MV-4-11 (cell line): Measurements from ENCODE around the gene ABCA8.
"Not testable (repeated sequence)": the region's sequence is repeated elsewhere in the genome, so short reads cannot be mapped to it uniquely, and the experiment has no call there.

Experiments
- DNase-seq: peaks from one replicate; lab custom pipeline; 2025; lab: John Stamatoyannopoulos, UW

Gene ABCA8

DNA sequence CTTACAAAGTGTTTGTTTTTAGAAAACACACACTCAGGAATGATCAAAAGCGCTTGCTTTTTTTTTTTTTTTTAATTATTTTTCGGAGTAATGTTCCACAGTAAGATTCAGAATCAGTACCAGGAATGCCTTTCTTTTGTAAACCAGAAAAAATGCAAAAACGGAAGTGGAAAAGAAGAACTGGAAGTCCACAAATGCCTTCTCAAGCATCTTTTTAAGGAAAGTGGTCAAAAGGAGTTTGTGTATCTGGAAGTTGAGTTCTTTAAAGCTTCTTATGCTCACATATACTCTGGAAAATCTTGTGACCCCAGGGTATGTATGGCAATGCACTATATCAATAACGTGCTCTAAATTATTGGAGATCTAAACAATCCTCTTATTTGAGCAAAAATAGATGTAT, 126.0 kb downstream of the ABCA8 start:
- peak; percentile 78 for DNase-seq

DNA sequence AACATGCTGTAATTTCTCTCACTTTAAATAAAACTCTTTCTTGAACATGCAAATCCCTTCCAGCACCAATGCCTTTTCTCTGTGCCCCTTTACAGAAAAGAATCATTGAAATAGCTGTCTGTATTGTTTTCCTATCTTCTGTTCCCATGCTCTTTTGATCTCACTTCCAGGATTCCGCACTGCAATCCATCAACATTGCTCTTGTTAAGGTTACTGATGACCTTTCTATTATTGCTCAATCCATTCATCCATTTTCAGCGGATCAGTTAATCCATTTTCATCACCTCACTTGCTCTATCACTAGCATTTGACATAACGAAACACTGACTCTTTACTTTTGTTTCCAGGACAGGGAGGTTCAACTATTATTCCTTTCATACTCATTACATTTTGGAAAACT, 130.5 kb downstream of the ABCA8 start:
- no peak for DNase-seq

DNA sequence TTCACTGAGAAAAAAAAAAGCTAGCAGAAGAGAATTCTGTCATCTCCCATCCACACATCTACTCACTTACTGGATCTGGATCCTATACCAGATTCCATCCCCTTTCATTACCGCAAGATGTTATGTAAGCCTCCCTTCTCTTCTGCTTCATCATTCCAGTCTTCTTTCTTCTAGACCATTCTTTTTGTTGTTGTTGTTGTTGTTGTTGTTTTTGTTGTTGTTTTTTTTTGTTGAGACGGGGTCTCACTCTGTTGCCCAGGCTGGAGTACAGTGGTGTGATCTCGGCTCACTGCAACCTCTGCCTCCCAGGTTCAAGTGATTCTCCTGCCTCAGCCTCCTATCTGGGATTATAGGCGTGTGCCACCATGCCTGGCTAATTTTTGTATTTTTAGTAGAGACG, 131.0 kb downstream of the ABCA8 start:
- DNase-seq, result not testable (repeated sequence)

DNA sequence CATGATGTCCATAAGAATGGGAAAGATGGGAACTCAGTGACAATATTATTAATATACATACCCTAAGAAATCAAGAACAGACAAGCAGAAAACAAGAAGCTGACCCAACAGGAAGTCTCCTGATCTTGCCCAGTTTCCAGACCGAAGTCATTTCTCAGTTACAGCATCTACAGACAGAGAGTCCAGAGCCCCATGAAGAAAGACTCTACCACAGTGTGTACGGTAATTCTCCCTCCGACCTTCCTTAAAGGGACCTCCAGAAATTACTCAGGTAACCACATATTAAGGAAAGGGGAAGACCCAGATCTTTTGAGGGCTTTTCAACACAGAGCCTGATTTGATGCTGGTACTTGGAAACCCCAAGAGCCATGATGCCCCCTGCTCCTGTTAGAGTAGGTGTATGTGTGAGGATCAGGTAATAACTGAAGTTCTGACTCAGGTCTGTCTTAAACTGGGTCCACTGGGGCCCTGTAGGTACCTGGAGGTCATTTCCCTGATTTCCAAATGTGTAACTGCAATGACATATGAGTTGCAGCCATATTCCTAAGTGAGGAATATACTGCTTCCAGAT, 132.4 kb downstream of the ABCA8 start:
- peak; percentile 4 for DNase-seq

DNA sequence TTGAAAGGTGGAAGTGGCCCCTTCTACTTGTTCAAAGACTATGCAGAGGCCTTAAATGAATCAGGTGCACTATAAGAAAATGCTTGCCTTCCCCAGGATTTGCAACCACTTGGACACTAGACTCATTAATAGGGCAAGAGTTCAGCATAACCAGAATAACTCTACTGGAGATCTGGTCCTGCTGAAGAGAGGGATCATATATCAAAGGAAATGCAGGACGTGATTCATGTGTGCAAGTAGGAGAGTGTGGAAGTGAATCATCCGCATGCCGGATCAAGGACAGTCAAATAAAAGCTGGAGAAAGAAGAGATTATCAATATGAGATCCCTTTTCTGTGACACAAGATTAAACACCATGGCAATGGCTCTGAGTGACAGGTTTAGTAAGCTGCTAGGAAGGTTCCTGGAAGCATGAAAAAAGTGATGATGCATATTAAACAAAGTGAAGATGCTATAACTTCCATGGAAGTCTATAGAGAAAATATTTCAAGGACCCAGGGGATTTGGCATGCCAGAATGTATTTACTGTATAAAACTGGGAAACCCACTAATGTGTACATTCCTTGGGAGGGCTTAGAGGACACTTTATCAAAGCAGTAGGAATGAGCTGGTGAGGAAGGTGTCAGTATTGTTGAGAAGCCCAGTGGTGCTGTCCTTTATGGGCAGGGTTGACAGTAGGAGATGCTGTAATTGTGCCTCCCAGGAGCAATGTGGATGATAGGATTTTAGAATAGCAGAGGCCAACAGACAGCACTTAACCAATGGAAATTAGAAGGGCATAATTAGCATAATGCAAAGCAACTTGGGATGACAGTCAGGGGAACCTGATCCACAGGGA, 133.1 kb downstream of the ABCA8 start:
- no peak for DNase-seq

DNA sequence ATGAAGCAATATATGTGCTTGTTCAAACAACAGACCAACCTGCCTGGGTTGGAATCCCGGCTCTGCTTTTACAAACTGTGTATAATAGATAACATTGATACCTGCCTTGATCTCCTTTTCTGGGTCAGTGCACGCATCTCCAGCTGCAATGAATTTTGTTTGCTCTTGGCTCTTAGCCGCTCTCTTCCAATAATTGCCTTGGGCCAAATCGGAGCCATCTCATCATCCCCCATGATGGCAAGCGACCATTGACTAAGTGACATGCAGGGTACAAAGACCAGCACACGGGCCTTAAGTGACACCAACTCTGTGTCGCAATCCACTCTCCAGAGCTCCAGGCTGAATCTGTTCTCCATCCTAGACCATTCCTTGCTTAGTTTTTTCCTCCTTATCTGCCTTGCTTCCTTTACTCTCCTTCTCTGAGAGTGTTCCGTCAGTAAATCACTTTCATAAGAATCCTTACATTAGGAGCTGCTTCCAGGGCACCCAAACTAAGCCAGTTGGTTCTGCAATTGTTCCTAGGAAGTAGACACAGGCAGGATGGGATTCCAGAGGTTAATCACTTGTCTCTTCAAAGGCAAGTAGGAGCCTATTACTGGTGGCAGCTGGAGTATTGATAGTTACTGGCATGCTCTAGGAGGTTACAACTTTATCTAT, 134.2 kb downstream of the ABCA8 start:
- no peak for DNase-seq

DNA sequence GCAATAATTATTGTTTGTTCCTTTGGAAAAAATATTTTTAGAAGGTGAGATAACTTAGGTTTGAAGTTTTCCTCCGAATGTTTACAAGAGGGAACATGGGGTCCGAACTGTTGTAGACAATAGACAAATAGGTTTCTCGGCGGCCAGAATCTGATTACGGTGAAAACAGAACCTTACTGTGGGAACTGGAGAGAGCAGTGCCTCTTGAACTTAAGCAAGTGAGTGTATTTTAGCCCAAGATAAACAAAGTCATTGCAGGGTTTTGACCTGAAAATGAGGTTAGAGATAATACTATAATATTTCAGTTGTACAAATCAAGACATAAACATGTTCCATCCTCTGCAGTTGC, 134.7 kb downstream of the ABCA8 start:
- no peak for DNase-seq

DNA sequence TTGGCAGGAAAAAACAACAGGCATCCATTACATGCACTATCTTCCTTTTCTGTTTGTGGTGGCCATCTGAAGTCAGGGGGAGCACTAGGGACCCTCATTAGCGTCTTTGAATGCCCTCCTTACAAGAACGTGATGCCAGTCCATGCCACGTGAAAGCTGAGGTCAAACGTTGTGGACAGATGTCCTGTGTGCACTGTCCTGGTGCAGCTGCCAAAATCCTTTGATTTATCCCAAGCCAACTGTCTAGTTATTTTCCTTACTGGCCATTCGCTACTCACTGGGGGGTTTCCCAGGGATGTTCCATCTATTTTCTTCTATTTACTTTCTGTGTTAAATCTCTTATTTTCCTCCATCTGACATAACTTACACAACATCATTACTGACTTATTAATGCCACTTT, 135.7 kb downstream of the ABCA8 start:
- no peak for DNase-seq
